Activated CD4-positive, alpha-beta T cell treated with anti-CD3 and anti-CD28 coated beads for 24 hours (primary cell): ENCODE results near the gene PYGO2.

ENCODE experiments used
- DNase-seq, 2 donors: peaks; one replicate each; pipeline ENCODE4 v3.0.0-alpha.2; 2020; ENCODE audit warnings: low read depth in 2 of 2

The PYGO2 gene

GRCh38 chr1:154944401-154945159, 17.0 kb downstream of the PYGO2 start:
- no peak for DNase-seq

- DNase-seq, result no peak
Measured at GRCh38 chr1:154943649-154944400, 17.8 kb downstream of the PYGO2 start.

- no peak for DNase-seq
Measured at GRCh38 chr1:154941333-154942013, 20.1 kb downstream of the PYGO2 start.

- no peak for DNase-seq
Measured at GRCh38 chr1:154940651-154941194, 20.9 kb downstream of the PYGO2 start.

GRCh38 chr1:154940213-154940560, 21.4 kb downstream of the PYGO2 start:
- DNase-seq, result no peak

- no peak for DNase-seq
Measured at GRCh38 chr1:154938604-154939399, 22.8 kb downstream of the PYGO2 start.

- no peak for DNase-seq
Measured at GRCh38 chr1:154937988-154938386, 23.6 kb downstream of the PYGO2 start.

- DNase-seq, result peak; percentile 80 to 84
Measured at GRCh38 chr1:154937085-154937987, 24.2 kb downstream of the PYGO2 start.

GRCh38 chr1:154936555-154937084, 25.0 kb downstream of the PYGO2 start, which contains the start of gene PMVK:
TSS of gene PMVK (minus strand) at chr1:154936719. CDS start at chr1:154936685, 34 bp downstream.
- peak; percentile 90 to 93 for DNase-seq

GRCh38 chr1:154935749-154936554, 25.6 kb downstream of the PYGO2 start:
- DNase-seq, result no peak

GRCh38 chr1:154934358-154934948, 27.1 kb downstream of the PYGO2 start:
- DNase-seq, result no peak

GRCh38 chr1:154931940-154932487, 29.6 kb downstream of the PYGO2 start:
- DNase-seq, result no peak

- DNase-seq, result no peak
Measured at GRCh38 chr1:154926201-154926600, 35.4 kb downstream of the PYGO2 start.

GRCh38 chr1:154925335-154926170, 36.0 kb downstream of the PYGO2 start:
- no peak for DNase-seq

GRCh38 chr1:154923695-154924094, 37.9 kb downstream of the PYGO2 start:
- DNase-seq, result no peak

- DNase-seq, result no peak
Measured at GRCh38 chr1:154913273-154913672, 48.3 kb downstream of the PYGO2 start.

- DNase-seq, result no peak
Measured at GRCh38 chr1:154912755-154913154, 48.8 kb downstream of the PYGO2 start.
